Stimulated activated naive B cell treated with anti-CD40 and anti-IgM and Interleukin-4, amounts not matched to agents 10 μg/mL and 1 μg/mL and 100 μg/mL, for 72 hours (primary cell): ENCODE results near the gene PI4KB.

Experiments used
- ATAC-seq, 2 donors: fragments of 150-1000 bp; cut with Tn5 transposase; replicated peaks; 2 replicates each; pipeline ENCODE4 v1.10.0; 2021; ENCODE audit warnings: moderate library complexity in 1 of 2
- DNase-seq: peaks from one replicate; pipeline ENCODE4 v3.0.0; 2021
- H3K27ac Mint-ChIP-seq: one replicate; pipeline ENCODE4 v1.8.0; 2022; ENCODE audit warnings: mild to moderate bottlenecking, mixed read lengths
- H3K27me3 Mint-ChIP-seq, 2 donors: one replicate each; pipeline ENCODE4 v1.8.0; 2022; ENCODE audit warnings: mixed read lengths in 2 of 2
- H3K36me3 Mint-ChIP-seq, 2 donors: one replicate each; pipeline ENCODE4 v1.8.0; 2022; ENCODE audit warnings: mixed read lengths in 2 of 2, mild to moderate bottlenecking in 1 of 2
- H3K4me1 Mint-ChIP-seq, 2 donors: one replicate each; pipeline ENCODE4 v1.8.0; 2022; ENCODE audit warnings: mixed read lengths in 2 of 2, mild to moderate bottlenecking in 1 of 2
- H3K4me3 Mint-ChIP-seq, 2 donors: one replicate each; pipeline ENCODE4 v1.8.0; 2022; ENCODE audit warnings: mild to moderate bottlenecking in 2 of 2, mixed read lengths in 2 of 2, moderate library complexity in 1 of 2
- H3K9me3 Mint-ChIP-seq, 2 donors: one replicate each; pipeline ENCODE4 v1.8.0; 2022; ENCODE audit warnings: mixed read lengths in 2 of 2, mild to moderate bottlenecking in 1 of 2

Gene PI4KB

GRCh38 chr1:151327903-151328674, 873 bp upstream of the PI4KB start:
- H3K36me3 Mint-ChIP-seq = peaks cover 21 to 32% of the 10 kb centered on the region in 2 donors
- peak overlapping the region; percentile 96 for H3K27ac Mint-ChIP-seq
- H3K4me3 Mint-ChIP-seq = peak overlapping the region; percentile 92 to 100
- H3K4me1 Mint-ChIP-seq = peaks cover 25 to 30% of the 10 kb centered on the region in 2 donors
- H3K27me3 Mint-ChIP-seq = no peaks in the 10 kb centered on the region
- H3K9me3 Mint-ChIP-seq = no peaks in the 10 kb centered on the region
- ATAC-seq = peak; percentile 19 to 23
- no peak for DNase-seq

- Mint-ChIP-seq H3K4me1 (peaks cover 31 to 40% of the 10 kb centered on the region in 2 donors), H3K27ac (peak overlapping the region; percentile 96), H3K27me3 (no peaks in the 10 kb centered on the region), H3K9me3 (no peaks in the 10 kb centered on the region), H3K4me3 (peak overlapping the region; percentile 92 to 100), H3K36me3 (peaks cover 28 to 40% of the 10 kb centered on the region in 2 donors)
- DNase-seq (peak; percentile 55), ATAC-seq (peak; percentile 74 to 79)
These were observed 495 bp downstream of the PI4KB start for GRCh38 chr1:151326619-151327222.

GRCh38 chr1:151325646-151326429, 1.4 kb downstream of the PI4KB start:
- Mint-ChIP-seq H3K9me3 (no peaks in the 10 kb centered on the region), H3K4me3 (peak overlapping the region; percentile 92 to 100), H3K36me3 (peaks cover 29 to 42% of the 10 kb centered on the region in 2 donors), H3K4me1 (peaks cover 33 to 43% of the 10 kb centered on the region in 2 donors), H3K27me3 (no peaks in the 10 kb centered on the region), H3K27ac (peak overlapping the region; percentile 96)
- ATAC-seq = no peak
- DNase-seq = no peak

GRCh38 chr1:151325231-151325630, 2.0 kb downstream of the PI4KB start:
- Mint-ChIP-seq H3K9me3 (no peaks in the 10 kb centered on the region), H3K4me1 (peaks cover 33 to 49% of the 10 kb centered on the region in 2 donors), H3K36me3 (peaks cover 29 to 48% of the 10 kb centered on the region in 2 donors), H3K27me3 (no peaks in the 10 kb centered on the region), H3K4me3 (peak overlapping the region in 1 of 2 donors; percentile 32), H3K27ac (no peak overlapping the region)
- ATAC-seq (no peak), DNase-seq (no peak)

GRCh38 chr1:151324390-151324930, 2.8 kb downstream of the PI4KB start:
- Mint-ChIP-seq H3K27ac (no peak overlapping the region), H3K4me3 (no peak overlapping the region), H3K4me1 (peaks cover 33 to 53% of the 10 kb centered on the region in 2 donors), H3K36me3 (peaks cover 29 to 50% of the 10 kb centered on the region in 2 donors), H3K9me3 (no peaks in the 10 kb centered on the region), H3K27me3 (no peaks in the 10 kb centered on the region)
- no peak for ATAC-seq
- DNase-seq = no peak

GRCh38 chr1:151318975-151319374, 8.2 kb downstream of the PI4KB start:
- no peak for DNase-seq
- ATAC-seq = no peak
- Mint-ChIP-seq H3K27me3 (no peaks in the 10 kb centered on the region), H3K27ac (no peak overlapping the region), H3K36me3 (peaks cover 29 to 51% of the 10 kb centered on the region in 2 donors), H3K4me1 (peaks cover 13 to 46% of the 10 kb centered on the region in 2 donors), H3K9me3 (no peaks in the 10 kb centered on the region), H3K4me3 (no peak overlapping the region)

- Mint-ChIP-seq H3K9me3 (no peaks in the 10 kb centered on the region), H3K36me3 (peaks cover 29 to 58% of the 10 kb centered on the region in 2 donors)
- ATAC-seq = no peak
These were observed 11.5 kb downstream of the PI4KB start for GRCh38 chr1:151315565-151316235.

GRCh38 chr1:151314137-151314875, 12.9 kb downstream of the PI4KB start:
- peaks cover 29 to 59% of the 10 kb centered on the region in 2 donors for H3K36me3 Mint-ChIP-seq

More at GRCh38 chr1:151315565-151316235, 11.5 kb downstream of the PI4KB start:
- no peak for DNase-seq
- peak overlapping the region; percentile 16 for H3K27ac Mint-ChIP-seq
- no peaks in the 10 kb centered on the region for H3K27me3 Mint-ChIP-seq
- H3K4me3 Mint-ChIP-seq = no peak overlapping the region
- peaks cover 25 to 57% of the 10 kb centered on the region in 2 donors for H3K4me1 Mint-ChIP-seq

GRCh38 chr1:151313501-151313900, 13.7 kb downstream of the PI4KB start:
- peaks cover 29 to 66% of the 10 kb centered on the region in 2 donors for H3K36me3 Mint-ChIP-seq
- no peak for DNase-seq
- ATAC-seq = no peak

More at GRCh38 chr1:151314137-151314875, 12.9 kb downstream of the PI4KB start:
- no peak for ATAC-seq
- no peak for DNase-seq
- no peak overlapping the region for H3K27ac Mint-ChIP-seq
- H3K4me1 Mint-ChIP-seq = peaks cover 29 to 62% of the 10 kb centered on the region in 2 donors
- no peaks in the 10 kb centered on the region for H3K9me3 Mint-ChIP-seq
- H3K27me3 Mint-ChIP-seq = no peaks in the 10 kb centered on the region
- H3K4me3 Mint-ChIP-seq = no peak overlapping the region

GRCh38 chr1:151312826-151313225, 14.4 kb downstream of the PI4KB start:
- peaks cover 29 to 73% of the 10 kb centered on the region in 2 donors for H3K36me3 Mint-ChIP-seq
- H3K27me3 Mint-ChIP-seq = no peaks in the 10 kb centered on the region
- H3K4me1 Mint-ChIP-seq = peaks cover 29 to 64% of the 10 kb centered on the region in 2 donors
- ATAC-seq = no peak
- no peaks in the 10 kb centered on the region for H3K9me3 Mint-ChIP-seq
- DNase-seq = no peak
- H3K4me3 Mint-ChIP-seq = no peak overlapping the region
- peak overlapping the region; percentile 88 for H3K27ac Mint-ChIP-seq

More at GRCh38 chr1:151313501-151313900, 13.7 kb downstream of the PI4KB start:
- H3K9me3 Mint-ChIP-seq = no peaks in the 10 kb centered on the region
- H3K4me3 Mint-ChIP-seq = no peak overlapping the region
- no peaks in the 10 kb centered on the region for H3K27me3 Mint-ChIP-seq
- no peak overlapping the region for H3K27ac Mint-ChIP-seq
- peaks cover 29 to 64% of the 10 kb centered on the region in 2 donors for H3K4me1 Mint-ChIP-seq

- ATAC-seq (no peak), DNase-seq (no peak)
- Mint-ChIP-seq H3K27me3 (no peaks in the 10 kb centered on the region), H3K4me3 (no peak overlapping the region), H3K27ac (peak overlapping the region; percentile 88), H3K36me3 (peaks cover 26 to 72% of the 10 kb centered on the region in 2 donors), H3K4me1 (peaks cover 29 to 64% of the 10 kb centered on the region in 2 donors), H3K9me3 (no peaks in the 10 kb centered on the region)
These were observed 14.8 kb downstream of the PI4KB start for GRCh38 chr1:151312411-151312810.

GRCh38 chr1:151311589-151312331, 15.5 kb downstream of the PI4KB start:
- H3K4me1 Mint-ChIP-seq = peaks cover 29 to 64% of the 10 kb centered on the region in 2 donors
- H3K27me3 Mint-ChIP-seq = no peaks in the 10 kb centered on the region
- H3K36me3 Mint-ChIP-seq = peaks cover 26 to 75% of the 10 kb centered on the region in 2 donors
- no peak overlapping the region for H3K4me3 Mint-ChIP-seq
- peak overlapping the region; percentile 88 for H3K27ac Mint-ChIP-seq
- DNase-seq (no peak), ATAC-seq (peak; percentile 84 to 96)
- H3K9me3 Mint-ChIP-seq = no peaks in the 10 kb centered on the region
